WTC11 (cell line): ENCODE results near the gene PPP3CA.

ENCODE experiments used
- MXD4 ChIP-seq: fragments of 250-450 bp; sonication (Bioruptor Pico); IDR thresholded peaks from 2 replicates; pipeline ENCODE4 v1.8.0; 2021; ENCODE audit warnings: mild to moderate bottlenecking, moderate library complexity, borderline replicate concordance
- SOX15 ChIP-seq: fragments of 250-450 bp; sonication (Bioruptor Pico); IDR thresholded peaks from 2 replicates; pipeline ENCODE4 v1.9.0; 2021; ENCODE audit warnings: mild to moderate bottlenecking
- ZNF396 ChIP-seq: fragments of 250-450 bp; sonication (Bioruptor Pico); IDR thresholded peaks from 2 replicates; pipeline ENCODE4 v1.8.0; 2021; ENCODE audit warnings: mild to moderate bottlenecking, moderate library complexity, borderline replicate concordance
- TF ChIP-seq, protein P1 (sequence below): fragments of 200-600 bp; IDR thresholded peaks from 2 replicates; pipeline ENCODE4 v1.8.0; 2022; ENCODE audit warnings: antibody characterized with exemption
- TF ChIP-seq, protein P2 (sequence below): sonication (generic); formaldehyde crosslinking; IDR thresholded peaks from 2 replicates; pipeline ENCODE4 v1.8.0; 2022; ENCODE audit warnings: mild to moderate bottlenecking, missing genetic modification reagents
- TF ChIP-seq, protein P3 (sequence below): sonication (generic); formaldehyde crosslinking; IDR thresholded peaks from 2 replicates; pipeline ENCODE4 v1.8.0; 2023; ENCODE audit warnings: missing genetic modification reagents

DNA sequence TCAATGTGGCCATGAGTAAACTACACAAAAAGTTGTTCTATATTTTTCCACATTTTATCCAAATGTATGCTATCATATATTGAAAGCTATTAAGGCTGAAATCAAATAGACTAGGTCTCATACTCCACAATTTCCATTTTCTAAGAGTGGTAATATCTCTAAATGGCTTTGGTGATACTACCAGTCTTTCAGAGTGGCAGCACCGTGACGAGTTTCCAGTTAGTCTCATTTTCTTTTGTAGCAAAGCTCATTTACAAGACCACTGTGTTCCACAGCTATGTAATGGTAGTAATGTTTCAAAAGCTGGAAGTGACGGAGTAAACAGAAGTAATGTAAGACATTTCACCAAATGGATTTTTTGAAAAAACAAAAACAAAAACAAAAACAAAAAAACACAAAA is 228.2 kb downstream of the PPP3CA start:
- TF ChIP-seq ZNF396 (CRISPR knock-in tag) (no peak), SOX15 (no peak), MXD4 (CRISPR knock-in tag) (no peak)
- TF ChIP-seq, protein P1, sequence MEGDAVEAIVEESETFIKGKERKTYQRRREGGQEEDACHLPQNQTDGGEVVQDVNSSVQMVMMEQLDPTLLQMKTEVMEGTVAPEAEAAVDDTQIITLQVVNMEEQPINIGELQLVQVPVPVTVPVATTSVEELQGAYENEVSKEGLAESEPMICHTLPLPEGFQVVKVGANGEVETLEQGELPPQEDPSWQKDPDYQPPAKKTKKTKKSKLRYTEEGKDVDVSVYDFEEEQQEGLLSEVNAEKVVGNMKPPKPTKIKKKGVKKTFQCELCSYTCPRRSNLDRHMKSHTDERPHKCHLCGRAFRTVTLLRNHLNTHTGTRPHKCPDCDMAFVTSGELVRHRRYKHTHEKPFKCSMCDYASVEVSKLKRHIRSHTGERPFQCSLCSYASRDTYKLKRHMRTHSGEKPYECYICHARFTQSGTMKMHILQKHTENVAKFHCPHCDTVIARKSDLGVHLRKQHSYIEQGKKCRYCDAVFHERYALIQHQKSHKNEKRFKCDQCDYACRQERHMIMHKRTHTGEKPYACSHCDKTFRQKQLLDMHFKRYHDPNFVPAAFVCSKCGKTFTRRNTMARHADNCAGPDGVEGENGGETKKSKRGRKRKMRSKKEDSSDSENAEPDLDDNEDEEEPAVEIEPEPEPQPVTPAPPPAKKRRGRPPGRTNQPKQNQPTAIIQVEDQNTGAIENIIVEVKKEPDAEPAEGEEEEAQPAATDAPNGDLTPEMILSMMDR: no peak
- TF ChIP-seq, protein P2, sequence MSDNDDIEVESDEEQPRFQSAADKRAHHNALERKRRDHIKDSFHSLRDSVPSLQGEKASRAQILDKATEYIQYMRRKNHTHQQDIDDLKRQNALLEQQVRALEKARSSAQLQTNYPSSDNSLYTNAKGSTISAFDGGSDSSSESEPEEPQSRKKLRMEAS (CRISPR knock-in tag): no peak
- TF ChIP-seq, protein P3, sequence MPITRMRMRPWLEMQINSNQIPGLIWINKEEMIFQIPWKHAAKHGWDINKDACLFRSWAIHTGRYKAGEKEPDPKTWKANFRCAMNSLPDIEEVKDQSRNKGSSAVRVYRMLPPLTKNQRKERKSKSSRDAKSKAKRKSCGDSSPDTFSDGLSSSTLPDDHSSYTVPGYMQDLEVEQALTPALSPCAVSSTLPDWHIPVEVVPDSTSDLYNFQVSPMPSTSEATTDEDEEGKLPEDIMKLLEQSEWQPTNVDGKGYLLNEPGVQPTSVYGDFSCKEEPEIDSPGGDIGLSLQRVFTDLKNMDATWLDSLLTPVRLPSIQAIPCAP (CRISPR knock-in tag): no peak
